Upper lobe of left lung (tissue), 4 donors: ENCODE data around the gene NAT8L.

Experiments used
- POLR2A ChIP-seq, 4 donors: fragments of 450-650 bp; IDR thresholded peaks; one replicate each; pipeline ENCODE4 v1.5.1; 2016 to 2017; ENCODE audit warnings: antibody characterized with exemption in 4 of 4, mild to moderate bottlenecking in 2 of 4
- POLR2AphosphoS5 ChIP-seq, 2 donors: sonication (generic); formaldehyde crosslinking; IDR thresholded peaks; one replicate each; pipeline ENCODE4 v1.5.1; 2017; ENCODE audit warnings: antibody characterized with exemption in 2 of 2
- TF ChIP-seq, protein P1 (sequence below), 6 experiments: fragments of 450-650 bp in 4 of 6; fragments of 200-600 bp in 2 of 6; sonication (generic) in 2 of 6; IDR thresholded peaks; one replicate each; pipeline ENCODE4 v1.5.1; 2016 to 2019; ENCODE audit warnings: antibody characterized with exemption in 6 of 6

- TF ChIP-seq, protein P1, sequence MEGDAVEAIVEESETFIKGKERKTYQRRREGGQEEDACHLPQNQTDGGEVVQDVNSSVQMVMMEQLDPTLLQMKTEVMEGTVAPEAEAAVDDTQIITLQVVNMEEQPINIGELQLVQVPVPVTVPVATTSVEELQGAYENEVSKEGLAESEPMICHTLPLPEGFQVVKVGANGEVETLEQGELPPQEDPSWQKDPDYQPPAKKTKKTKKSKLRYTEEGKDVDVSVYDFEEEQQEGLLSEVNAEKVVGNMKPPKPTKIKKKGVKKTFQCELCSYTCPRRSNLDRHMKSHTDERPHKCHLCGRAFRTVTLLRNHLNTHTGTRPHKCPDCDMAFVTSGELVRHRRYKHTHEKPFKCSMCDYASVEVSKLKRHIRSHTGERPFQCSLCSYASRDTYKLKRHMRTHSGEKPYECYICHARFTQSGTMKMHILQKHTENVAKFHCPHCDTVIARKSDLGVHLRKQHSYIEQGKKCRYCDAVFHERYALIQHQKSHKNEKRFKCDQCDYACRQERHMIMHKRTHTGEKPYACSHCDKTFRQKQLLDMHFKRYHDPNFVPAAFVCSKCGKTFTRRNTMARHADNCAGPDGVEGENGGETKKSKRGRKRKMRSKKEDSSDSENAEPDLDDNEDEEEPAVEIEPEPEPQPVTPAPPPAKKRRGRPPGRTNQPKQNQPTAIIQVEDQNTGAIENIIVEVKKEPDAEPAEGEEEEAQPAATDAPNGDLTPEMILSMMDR (IDR thresholded peaks at IDR 0.05), result no peak
- no peak for TF ChIP-seq POLR2AphosphoS5 (IDR thresholded peaks at IDR 0.05)
- TF ChIP-seq POLR2A (IDR thresholded peaks at IDR 0.05), result no peak
Measured at GRCh38 chr4:2042204-2042946, 16.8 kb upstream of the NAT8L start.
